Measurements from ENCODE around the gene WDR45B. TPM values are rescaled to one million over a fixed set of nuclear protein-coding genes. Genes with fewer than 3 reads are reported as not detected.

The WDR45B gene
- total RNA-seq = 89.1 TPM

GRCh38 chr17:82648165-82648668 is at the start of gene WDR45B:
WDR45B (minus strand) TSS chr17:82648444; CDS start chr17:82648340, 104 bp downstream.

Small RNA genes lying within 50 kb of the gene (small RNA-seq; reads per million reads assigned to genes)
- gene MIR4525 (ENCODE audit: low replicate concordance) = 0.09 reads per million

Other genes starting within 250 kb of the WDR45B start
- gene HEXD, start 230.1 kb downstream of the WDR45B start, total RNA-seq = 40.5 TPM
- gene OGFOD3, start 229.9 kb downstream of the WDR45B start, total RNA-seq = 26.9 TPM
- 40.9 TPM for gene CYBC1, start 197.7 kb downstream of the WDR45B start, total RNA-seq
- gene NARF, start 189.7 kb downstream of the WDR45B start, total RNA-seq = 50.8 TPM
- 38.5 TPM for gene FOXK2, start 128.7 kb downstream of the WDR45B start, total RNA-seq
- gene RAB40B, start 50.3 kb upstream of the WDR45B start, total RNA-seq = 21.8 TPM
- gene FN3KRP, start 68.3 kb upstream of the WDR45B start, total RNA-seq = 25.7 TPM
- gene FN3K, start 87.2 kb upstream of the WDR45B start, total RNA-seq = 32.0 TPM
- 69.2 TPM for gene TBCD, start 103.6 kb upstream of the WDR45B start, total RNA-seq
- gene ZNF750, start 191.6 kb upstream of the WDR45B start, total RNA-seq = 1.5 TPM